NCI-H1436 (cell line): ENCODE measurements around the gene CEP89.
"Not testable (repeated sequence)": the region's sequence is repeated elsewhere in the genome, so short reads cannot be mapped to it uniquely, and the experiment has no call there.

ENCODE experiments used
- DNase-seq: peaks from one replicate; lab custom pipeline; 2025; lab: John Stamatoyannopoulos, UW

Gene CEP89

GRCh38 chr19:32966750-32967149, 5.0 kb downstream of the CEP89 start:
- no peak for DNase-seq

GRCh38 chr19:32945260-32945659, 26.5 kb downstream of the CEP89 start:
- no peak for DNase-seq

GRCh38 chr19:32941273-32941672, 30.5 kb downstream of the CEP89 start:
- DNase-seq: not testable (repeated sequence)

- DNase-seq: no peak
These were observed 35.7 kb downstream of the CEP89 start for GRCh38 chr19:32936065-32936464.

GRCh38 chr19:32935629-32936028, 36.1 kb downstream of the CEP89 start:
- no peak for DNase-seq

- no peak for DNase-seq
These were observed 38.2 kb downstream of the CEP89 start for GRCh38 chr19:32933571-32933970.

GRCh38 chr19:32930567-32930966, 41.2 kb downstream of the CEP89 start:
- no peak for DNase-seq

- DNase-seq: no peak
These were observed 43.0 kb downstream of the CEP89 start for GRCh38 chr19:32928806-32929205.

- DNase-seq: no peak
These were observed 47.6 kb downstream of the CEP89 start for GRCh38 chr19:32924200-32924599.

- DNase-seq: no peak
These were observed 50.1 kb downstream of the CEP89 start for GRCh38 chr19:32921624-32922023.

- DNase-seq: no peak
These were observed 52.4 kb downstream of the CEP89 start for GRCh38 chr19:32919365-32919764.

- no peak for DNase-seq
These were observed 54.2 kb downstream of the CEP89 start for GRCh38 chr19:32917616-32917996.

- DNase-seq: no peak
These were observed 54.7 kb downstream of the CEP89 start for GRCh38 chr19:32916969-32917615.

- no peak for DNase-seq
These were observed 56.7 kb downstream of the CEP89 start for GRCh38 chr19:32914879-32915660.

- DNase-seq: no peak
These were observed 60.3 kb downstream of the CEP89 start for GRCh38 chr19:32911467-32911866.

- DNase-seq: no peak
These were observed 60.9 kb downstream of the CEP89 start for GRCh38 chr19:32910874-32911273.

GRCh38 chr19:32910094-32910493, 61.7 kb downstream of the CEP89 start:
- DNase-seq: no peak

GRCh38 chr19:32909257-32909656, 62.5 kb downstream of the CEP89 start:
- DNase-seq: no peak

- DNase-seq: no peak
These were observed 63.0 kb downstream of the CEP89 start for GRCh38 chr19:32908641-32909190.

- no peak for DNase-seq
These were observed 69.3 kb downstream of the CEP89 start for GRCh38 chr19:32902448-32902847.

- no peak for DNase-seq
These were observed 70.1 kb downstream of the CEP89 start for GRCh38 chr19:32901504-32902161.

- no peak for DNase-seq
These were observed 75.1 kb downstream of the CEP89 start for GRCh38 chr19:32896516-32897214.
